GM18868 (cell line): ENCODE data around the gene NELFCD.
"Not testable (repeated sequence)": the region's sequence is repeated elsewhere in the genome, so short reads cannot be mapped to it uniquely, and the experiment has no call there.

Experiments
- ATAC-seq: cut with Tn5 transposase; IDR thresholded peaks from one replicate; pipeline ENCODE4 v1.9.1; 2021; ENCODE audit warnings: mild to moderate bottlenecking, moderate library complexity; ENCODE audit not compliant: unreplicated experiment

NELFCD gene

DNA sequence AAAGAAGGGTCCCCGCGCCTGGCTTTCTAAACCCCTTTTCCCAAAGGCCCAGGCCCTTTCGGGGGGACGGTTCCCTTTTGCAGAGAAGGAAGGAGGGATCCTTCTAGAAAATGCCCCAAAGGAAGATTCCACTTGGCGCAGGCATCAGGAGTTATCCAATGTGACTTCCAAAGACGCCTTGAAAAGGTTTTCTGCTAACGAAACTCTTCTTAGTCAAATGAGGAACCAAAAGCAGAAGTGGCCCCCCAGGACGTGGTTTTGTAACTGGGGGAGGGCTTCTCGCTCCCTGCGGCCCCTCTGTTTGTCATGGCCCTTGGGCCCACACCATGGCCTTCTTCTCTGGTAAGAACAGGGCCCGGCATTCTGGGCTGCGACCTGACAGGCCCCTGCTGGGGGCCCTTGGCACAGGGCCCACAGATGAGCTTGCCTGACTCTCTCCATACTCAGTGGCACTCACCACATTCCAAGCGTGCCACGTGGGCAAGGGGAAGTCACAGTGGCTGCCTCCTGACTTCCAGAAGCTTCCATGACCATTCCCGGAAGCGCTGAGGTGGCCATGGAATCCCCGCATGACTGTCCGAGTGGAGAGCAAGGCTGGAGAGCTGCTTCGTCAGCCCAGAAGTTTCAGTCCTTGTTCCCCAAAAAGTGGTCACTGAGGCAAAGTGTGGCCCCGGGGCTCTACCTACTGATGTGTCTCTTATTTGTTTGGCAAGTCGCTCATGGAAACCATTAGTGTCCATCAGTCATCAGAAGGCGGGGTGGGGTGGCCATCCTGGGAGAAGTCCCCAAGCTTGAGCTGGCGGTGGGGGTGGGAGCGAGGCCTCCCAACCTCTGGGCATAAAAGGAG, 26.8 kb downstream of the NELFCD start:
- ATAC-seq: peak; percentile 43

DNA sequence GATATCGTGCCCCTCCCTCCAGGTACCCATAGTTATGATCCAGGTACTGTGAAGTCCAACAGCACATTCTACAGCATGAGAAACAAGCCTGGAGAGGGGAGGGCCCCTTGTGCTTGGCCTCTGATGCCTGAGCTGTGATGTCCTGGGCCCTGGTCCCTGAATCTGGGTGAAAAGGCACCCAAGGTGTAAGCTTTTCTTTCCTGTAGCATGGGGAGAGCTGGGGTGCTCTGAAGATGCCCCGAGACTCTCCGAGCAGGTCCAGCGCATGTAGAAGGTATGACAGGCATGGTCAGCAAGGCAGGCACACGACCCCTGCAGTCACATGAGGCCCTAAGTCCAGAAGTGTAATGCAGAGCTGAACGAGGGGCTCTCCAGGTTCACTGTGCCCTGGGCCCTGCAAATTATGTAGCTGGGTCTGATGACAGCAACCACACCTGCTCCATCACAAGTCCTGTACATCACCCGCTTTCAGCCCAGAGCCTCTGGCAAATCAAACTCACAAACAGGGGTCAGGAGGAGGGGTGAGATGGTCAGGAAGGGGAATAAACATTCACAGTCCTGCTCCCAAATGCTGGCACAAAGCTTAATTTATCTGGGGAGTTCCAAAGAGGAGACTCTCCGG, 27.8 kb downstream of the NELFCD start:
- no peak for ATAC-seq

DNA sequence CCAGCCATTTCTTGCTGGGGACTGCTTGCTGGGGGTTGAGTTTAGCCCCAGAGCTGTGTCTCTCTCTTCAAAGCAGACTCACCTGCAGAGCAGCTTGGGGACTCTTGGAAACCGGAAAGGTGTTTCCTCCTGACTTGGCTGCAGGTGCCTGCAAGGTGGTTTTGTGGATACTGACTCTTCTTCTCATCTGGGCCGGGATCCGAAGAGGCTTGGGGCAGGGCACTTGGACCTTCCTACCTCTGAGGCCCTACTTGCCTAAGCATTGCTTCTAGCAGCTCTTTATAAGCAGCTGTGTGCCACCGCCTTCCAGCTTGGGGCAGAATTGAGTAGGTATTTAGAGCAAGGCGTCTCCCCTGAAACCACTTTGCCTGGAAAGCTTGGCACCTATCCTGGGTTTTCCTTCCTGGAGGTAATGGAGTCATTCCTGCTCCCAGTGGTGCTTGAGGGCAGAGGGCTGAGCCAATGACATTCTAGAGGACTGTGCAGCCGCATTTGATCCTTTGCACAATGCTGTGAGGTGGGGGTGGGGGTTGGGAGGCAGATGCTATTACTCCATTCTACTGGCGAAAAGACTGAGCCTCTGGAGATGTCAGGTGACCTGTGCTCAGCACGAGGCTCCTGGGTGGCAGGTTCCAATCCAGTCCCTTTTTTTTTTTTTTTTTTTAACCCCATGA, 29.4 kb downstream of the NELFCD start:
- no peak for ATAC-seq

DNA sequence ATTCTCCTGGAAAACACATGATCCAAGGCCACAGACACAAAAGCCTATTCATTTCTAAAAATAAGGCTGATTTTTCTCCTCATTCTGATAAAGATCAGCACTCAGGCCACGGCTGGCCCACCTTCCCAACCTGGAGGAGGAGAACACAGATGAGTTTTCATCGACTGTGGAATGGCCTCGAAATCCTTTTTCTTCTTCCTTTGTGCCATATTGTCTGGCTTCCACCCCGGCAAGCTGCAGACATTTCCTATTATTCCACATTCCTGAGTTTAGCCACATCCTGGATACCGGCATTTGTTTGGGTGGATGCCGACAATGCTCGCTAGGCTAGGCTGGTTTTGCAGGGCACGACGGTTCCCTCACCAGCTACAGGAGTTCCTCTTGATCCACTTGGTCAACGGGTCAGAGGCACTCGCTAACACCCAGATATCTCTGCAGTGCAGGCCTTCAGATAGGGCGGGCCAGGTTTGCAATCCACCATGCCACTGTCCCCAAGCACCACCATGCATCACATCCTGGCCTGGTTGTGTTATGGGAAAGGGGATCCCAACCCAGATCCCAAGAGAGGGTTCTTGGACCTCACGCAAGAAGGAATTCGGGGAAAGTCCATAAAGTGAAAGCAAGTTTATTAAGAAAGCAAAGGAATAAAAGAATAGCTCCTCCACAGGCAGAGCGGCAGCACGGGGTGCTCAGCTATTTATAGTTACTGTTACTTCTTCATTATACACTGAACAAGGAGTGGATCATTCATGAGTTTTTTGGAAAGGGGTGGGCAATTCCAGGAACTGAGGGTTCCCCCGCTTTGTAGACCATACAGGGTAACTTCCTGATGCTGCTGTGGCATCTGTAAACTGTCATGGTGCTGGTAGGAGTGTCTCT, 30.2 kb downstream of the NELFCD start:
- ATAC-seq: no peak

- not testable (repeated sequence) for ATAC-seq
Observed at GRCh38 chr20:59011874-59012157, 30.8 kb downstream of the NELFCD start.

GRCh38 chr20:59013031-59013951, 32.2 kb downstream of the NELFCD start:
- no peak for ATAC-seq

GRCh38 chr20:59013959-59014608, 33.0 kb downstream of the NELFCD start:
- no peak for ATAC-seq

- no peak for ATAC-seq
Observed at GRCh38 chr20:59014680-59015389, 33.8 kb downstream of the NELFCD start.

DNA sequence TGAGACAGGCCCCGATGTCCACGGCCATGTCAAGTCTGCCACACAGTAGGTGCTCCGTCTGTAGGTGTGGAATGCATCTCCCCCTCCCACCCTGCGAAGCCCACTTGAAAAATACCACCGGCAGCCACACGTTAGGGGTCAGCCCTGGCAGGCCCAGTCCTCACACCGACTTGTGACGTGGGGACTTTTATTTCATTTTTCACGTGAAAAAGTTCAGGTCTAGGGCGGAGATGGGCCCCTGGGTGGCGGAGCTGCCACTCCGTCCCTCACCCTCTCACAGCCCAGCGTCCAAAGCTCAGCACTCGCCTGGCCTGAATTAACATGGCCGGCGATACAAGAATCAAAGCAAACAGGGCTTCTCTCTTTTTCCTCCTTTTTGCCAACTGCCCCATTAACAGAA, 34.4 kb downstream of the NELFCD start:
- ATAC-seq: no peak

DNA sequence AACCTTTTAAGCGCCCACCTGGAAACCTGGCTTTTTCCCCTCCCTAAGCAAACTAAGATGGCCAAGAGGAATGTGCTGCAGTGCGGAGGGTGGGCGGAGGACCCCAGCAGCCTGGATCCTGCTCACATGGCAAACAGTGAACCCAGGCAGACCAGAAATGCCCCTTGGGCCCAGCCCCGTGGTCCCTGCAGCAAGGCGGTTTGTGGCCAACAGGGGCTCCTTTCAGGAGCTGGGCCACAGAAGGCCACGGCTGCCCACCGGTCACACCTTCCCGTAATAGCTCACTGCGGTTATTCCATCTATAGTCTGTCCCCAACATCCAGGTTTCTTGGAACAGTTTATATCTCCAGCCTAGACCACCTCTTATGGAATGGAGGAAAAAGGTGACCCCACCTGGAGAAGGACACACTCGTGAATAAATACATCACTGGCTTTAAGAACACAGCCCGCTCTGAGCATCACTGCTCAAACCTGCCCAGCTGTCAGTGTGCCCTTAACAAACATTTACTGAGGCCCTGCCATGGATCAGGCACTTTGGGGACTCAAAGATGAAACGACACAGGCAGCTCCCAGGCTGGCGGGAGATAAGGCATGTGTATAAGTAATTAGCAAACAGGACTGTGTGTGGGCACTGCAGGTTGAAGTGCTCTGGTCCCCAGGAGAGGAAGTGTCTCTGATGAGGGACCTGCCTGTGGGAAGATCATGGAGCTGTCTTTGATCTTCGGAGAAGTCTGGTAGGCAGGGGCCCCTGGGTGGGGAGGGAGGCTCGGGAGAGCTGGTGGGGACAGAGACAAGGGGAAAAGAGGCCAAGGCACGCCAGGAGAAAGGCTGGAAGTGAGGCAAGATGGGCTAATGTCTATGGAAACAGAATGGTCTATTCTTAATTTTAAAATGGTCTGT, 35.0 kb downstream of the NELFCD start:
- no peak for ATAC-seq

DNA sequence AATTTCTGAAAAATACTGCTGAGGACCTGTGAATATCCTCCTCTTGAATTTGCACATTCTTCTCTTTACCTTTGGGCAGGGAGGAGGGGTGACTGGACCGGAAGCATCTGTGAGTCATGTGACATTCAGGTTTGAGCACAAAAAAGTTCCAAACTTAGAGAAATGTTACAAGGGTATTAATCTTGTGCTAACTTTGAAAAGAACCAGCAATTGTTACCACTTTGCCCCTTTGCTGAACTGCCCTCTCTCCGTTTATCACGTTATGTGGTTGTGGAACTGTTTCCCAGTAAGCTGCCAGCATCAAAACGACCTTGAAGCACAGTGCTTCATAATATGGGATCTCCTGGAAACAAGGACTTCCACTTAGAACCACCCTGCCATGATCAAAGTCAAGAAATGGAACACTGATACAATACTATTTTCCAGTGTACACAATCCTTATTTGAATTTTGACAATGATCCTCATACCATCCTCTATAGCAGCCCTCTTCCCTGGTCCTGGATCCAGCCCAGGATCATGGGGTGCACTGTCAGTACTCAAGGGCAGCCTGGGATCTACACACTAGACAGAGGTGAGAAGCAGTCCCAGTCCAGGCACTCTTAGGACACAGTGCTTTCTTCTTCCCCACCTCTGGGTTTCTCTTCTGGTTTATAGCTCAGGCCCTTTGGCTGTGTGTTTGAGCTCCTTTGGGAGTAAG, 35.9 kb downstream of the NELFCD start:
- ATAC-seq: peak; percentile 43

GRCh38 chr20:59017493-59018231, 36.6 kb downstream of the NELFCD start:
- ATAC-seq: no peak

DNA sequence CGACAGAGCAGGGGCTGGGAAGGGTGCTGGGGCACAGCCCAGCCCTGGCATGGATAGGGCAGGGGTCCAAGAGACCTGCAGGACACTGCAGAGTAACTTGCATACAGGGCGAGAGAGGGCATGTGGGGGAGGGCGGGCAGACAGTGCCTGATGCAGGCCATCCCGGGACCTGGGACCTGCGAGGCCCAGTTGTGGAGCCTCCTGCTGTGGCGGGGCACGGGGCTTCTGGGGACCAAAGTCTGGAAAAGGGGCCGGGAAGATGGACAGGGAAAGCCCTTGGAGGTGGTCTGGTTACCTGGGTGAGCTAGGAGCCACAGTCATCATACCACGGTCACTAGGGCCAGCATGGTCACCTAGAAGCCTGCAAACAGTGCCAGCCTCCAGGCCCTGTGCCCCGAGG, 37.8 kb downstream of the NELFCD start:
- ATAC-seq: no peak

DNA sequence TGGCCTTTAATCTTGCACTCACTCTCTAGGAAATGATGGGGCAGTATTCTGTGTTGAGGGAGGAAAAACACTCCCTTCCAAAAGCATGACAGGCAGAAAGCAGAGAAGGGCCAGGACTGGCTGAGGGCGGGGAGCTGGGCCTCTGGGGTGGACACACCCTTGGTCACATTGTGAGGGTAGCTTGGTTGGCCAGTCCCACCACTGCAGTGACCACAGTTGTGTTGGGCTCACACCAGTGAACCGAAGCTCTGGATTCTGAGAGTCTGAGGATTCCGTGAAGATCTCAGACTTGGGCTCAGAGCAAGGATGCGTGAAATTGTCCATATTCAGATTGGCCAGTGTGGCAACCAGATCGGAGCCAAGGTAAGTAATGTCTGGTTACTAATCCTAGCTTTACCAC, 38.2 kb downstream of the NELFCD start, which contains the start of gene TUBB1:
TUBB1 (plus strand) TSS at position 213 of the 400 bp plus-strand sequence; CDS start at position 307, 94 bp downstream.
- no peak for ATAC-seq

DNA sequence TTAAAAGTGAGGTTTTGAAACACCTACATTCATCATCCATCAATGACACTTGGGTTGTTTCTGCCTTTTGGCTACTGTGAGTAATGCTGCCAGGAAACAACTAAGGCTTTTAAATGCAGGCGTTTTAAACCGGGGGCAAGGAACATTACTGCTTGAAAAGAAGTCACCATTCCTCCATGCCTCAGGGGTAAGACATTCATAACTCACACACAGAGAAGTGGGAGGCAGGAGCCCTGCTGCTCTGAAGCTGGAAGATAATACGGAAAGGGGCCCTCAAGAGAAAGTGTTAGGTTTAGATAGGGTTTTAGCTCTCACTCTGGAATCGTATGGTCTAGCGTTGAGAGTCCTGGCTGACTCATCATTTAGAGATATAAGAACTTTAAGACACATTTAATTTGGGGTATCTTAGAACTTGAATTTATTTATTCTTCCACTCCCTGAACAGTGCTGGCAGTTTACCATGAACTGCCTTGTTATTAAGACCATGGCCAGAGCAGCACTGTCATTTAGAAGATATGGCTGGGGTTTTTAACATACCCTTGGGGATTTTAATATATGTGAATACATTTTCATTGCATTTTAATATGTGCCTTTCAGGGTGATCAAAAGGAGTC, 40.0 kb downstream of the NELFCD start:
- ATAC-seq: no peak

- no peak for ATAC-seq
Observed at GRCh38 chr20:59022754-59023153, 41.7 kb downstream of the NELFCD start.
